K562 (cell line): ENCODE data around the gene MUC3A. TPM values are rescaled to one million over a fixed set of nuclear protein-coding genes. Genes with fewer than 3 reads are reported as not detected.
"Not testable (repeated sequence)": the region's sequence is repeated elsewhere in the genome, so short reads cannot be mapped to it uniquely, and the experiment has no call there.

ENCODE experiments used
- ATAC-seq: fragments of 200-7000 bp; cut with Tn5 transposase; 3 replicates; pipeline ENCODE4 v1.9.1; 2020; ENCODE audit warnings: moderate library complexity
- BruUV-seq: library from RNA; stranded (reverse); fragments of 400-500 nt; replicated peaks from 2 replicates; lab custom pipeline; 2021; lab: Mats Ljungman, UMichigan
- CTCF ChIA-PET: fragments of 300-600 bp; formaldehyde crosslinking; extraction: SDS; loops from one replicate; lab custom pipeline; 2021; ENCODE audit warnings: low intra/inter-chr PET ratio; lab: Yijun Ruan, JAX
- POLR2A ChIA-PET: fragments of 300-600, 350-650 bp; sonication (Branson Sonifier 250); formaldehyde crosslinking; extraction: SDS; loops from one replicate; lab custom pipeline; 2021; ENCODE audit warnings: antibody characterized with exemption, inconsistent platforms; lab: Yijun Ruan, JAX
- DNase-seq, 4 experiments: peaks; one replicate each; pipeline versions ENCODE4 v3.0.0 to v3.0.0-alpha.2; 2011 to 2018; ENCODE audit warnings: low spot score in 3 of 4, mixed read lengths in 3 of 4; ENCODE audit errors: extremely low read depth in 1 of 4
- FAIRE-seq: peaks from 2 replicates; lab custom pipeline; 2011; peaks lifted over from hg19 to GRCh38; lab: Jason Lieb, UNC
- H2AFZ ChIP-seq: 2 replicates; pipeline ENCODE4 v1.6.0; 2011; ENCODE audit warnings: low read depth, low read length, control low read depth, inconsistent platforms
- H3K27ac ChIP-seq: fragments of 200-600 bp; 3 replicates; pipeline ENCODE4 v1.8.0; 2011; ENCODE audit warnings: low read depth, mild to moderate bottlenecking, control low read depth, inconsistent platforms, low read length, moderate library complexity, mixed read lengths; ENCODE audit errors: extremely low read depth
- H3K27me3 ChIP-seq, 2 experiments: fragments of 300-600 bp in 1 of 2; 2 replicates in 1 of 2; 3 replicates in 1 of 2; pipeline versions ENCODE4 v1.6.0 to v1.8.0; 2011; ENCODE audit warnings: inconsistent platforms in 2 of 2, low read length in 2 of 2, mild to moderate bottlenecking in 1 of 2, mixed read lengths in 1 of 2, moderate library complexity in 1 of 2; ENCODE audit not compliant: control insufficient read depth in 2 of 2, insufficient read depth in 2 of 2
- H3K36me3 ChIP-seq: fragments of 300-600 bp; 3 replicates; pipeline ENCODE4 v1.8.0; 2011; ENCODE audit warnings: mild to moderate bottlenecking, low read length, inconsistent platforms; ENCODE audit not compliant: control insufficient read depth, insufficient read depth
- H3K4me1 ChIP-seq, 2 experiments: fragments of 200-600 bp in 1 of 2; replicated peaks in 1 of 2; 2 replicates in 1 of 2; 3 replicates in 1 of 2; pipeline versions ENCODE4 v1.5.1 to v1.8.0; 2011; ENCODE audit warnings: inconsistent platforms in 2 of 2, low read length in 2 of 2, mild to moderate bottlenecking in 1 of 2, mixed read lengths in 1 of 2, moderate library complexity in 1 of 2; ENCODE audit not compliant: control insufficient read depth in 2 of 2, insufficient read depth in 2 of 2
- H3K4me2 ChIP-seq: 2 replicates; pipeline ENCODE4 v1.6.1; 2011; ENCODE audit warnings: low read length, control low read depth, inconsistent platforms, mixed read lengths; ENCODE audit not compliant: insufficient read depth
- H3K4me3 ChIP-seq: fragments of 200-600 bp; sonication (generic), shearing (Covaris generic); 2 replicates; pipeline ENCODE4 v1.5.1; 2016; ENCODE audit warnings: control low read depth, inconsistent platforms
- H3K79me2 ChIP-seq: fragments of 200-600 bp; 3 replicates; pipeline ENCODE4 v1.8.0; 2011; ENCODE audit warnings: low read length, inconsistent platforms; ENCODE audit not compliant: control insufficient read depth, insufficient read depth
- H3K9ac ChIP-seq, 2 experiments: 2 replicates each; pipeline versions ENCODE4 v1.6.0 to v1.6.1; 2011; ENCODE audit warnings: low read depth in 2 of 2, low read length in 2 of 2, control low read depth in 1 of 2, inconsistent platforms in 1 of 2, mild to moderate bottlenecking in 1 of 2, mixed read lengths in 1 of 2; ENCODE audit not compliant: insufficient read depth in 1 of 2
- H3K9me1 ChIP-seq: one replicate; pipeline ENCODE4 v1.6.0; 2011; ENCODE audit warnings: inconsistent platforms, mild to moderate bottlenecking, low read length, moderate library complexity; ENCODE audit not compliant: control insufficient read depth, insufficient read depth
- H3K9me3 ChIP-seq: replicated peaks from 2 replicates; pipeline ENCODE4 v1.5.1; 2011; ENCODE audit warnings: low read depth, low read length, inconsistent platforms; ENCODE audit not compliant: control insufficient read depth, insufficient read depth
- H4K20me1 ChIP-seq: replicated peaks from 2 replicates; pipeline ENCODE4 v1.6.1; 2011; ENCODE audit warnings: low read length, inconsistent platforms, mixed read lengths; ENCODE audit not compliant: control insufficient read depth, insufficient read depth
- ETS1 ChIP-seq: conservative IDR thresholded peaks from 2 replicates; pipeline ENCODE4 v1.6.1; 2011; ENCODE audit warnings: low read depth, mild to moderate bottlenecking, low read length; ENCODE audit not compliant: control insufficient read depth
- WGBS: fragments of 100-300 bp; shearing (Covaris generic); methylation state at CpG from one replicate; pipeline ENCODE4 v1.1.6; 2016; ENCODE audit warnings: low coverage, mixed read lengths; ENCODE audit not compliant: insufficient coverage; ENCODE audit errors: missing lambda C conversion rate; 5-methylcytosine and 5-hydroxymethylcytosine counted together
- in situ Hi-C: fragments of 300-500 bp; cut with MboI; formaldehyde crosslinking; loops from 4 replicates; pipeline ENCODE4 v1.15.0; 2018; ENCODE audit warnings: inconsistent platforms, mixed read lengths
- intact Hi-C: fragments of 100-400 bp; cut with micrococcal nuclease; formaldehyde crosslinking; loops from 2 replicates; pipeline ENCODE4 v1.14.2; 2022
- polyA plus RNA-seq, 8 experiments: library from polyadenylated mRNA; depleted of rRNA in 4 of 8; stranded (reverse) in 5 of 8; unstranded in 3 of 8; fragments of >200 nt; fragmentation: Nextera tagmentation in 2 of 8; fragmentation: Illumina TruSeq in 1 of 8; extraction: Ambion mirVana in 2 of 8; extraction: Trizol in 1 of 8; gene quantifications; 2 replicates each; pipeline versions ENCODE4 v1.2.1 to v1.2.3, GENCODE V29; 2011 to 2014; ENCODE audit warnings: inconsistent platforms in 1 of 8, missing spikeins in 1 of 8
- total RNA-seq, 7 experiments: library from RNA; depleted of rRNA in 6 of 7; stranded (reverse); fragments of >200 nt in 6 of 7; fragmentation: Illumina TruSeq in 2 of 7; extraction: Trizol in 2 of 7; gene quantifications; 2 replicates each; pipeline versions ENCODE4 v1.2.1 to v1.2.3, GENCODE V29; 2011 to 2021; ENCODE audit warnings: low replicate concordance in 1 of 7

Gene MUC3A
- total and polyA plus RNA-seq, 9 of the 15 experiments (the other 6 are each of a cell fraction or from before 2014, with no cell fraction given), result 0.06 to 2.2 (median 0.20) TPM; not detected in 1

DNA sequence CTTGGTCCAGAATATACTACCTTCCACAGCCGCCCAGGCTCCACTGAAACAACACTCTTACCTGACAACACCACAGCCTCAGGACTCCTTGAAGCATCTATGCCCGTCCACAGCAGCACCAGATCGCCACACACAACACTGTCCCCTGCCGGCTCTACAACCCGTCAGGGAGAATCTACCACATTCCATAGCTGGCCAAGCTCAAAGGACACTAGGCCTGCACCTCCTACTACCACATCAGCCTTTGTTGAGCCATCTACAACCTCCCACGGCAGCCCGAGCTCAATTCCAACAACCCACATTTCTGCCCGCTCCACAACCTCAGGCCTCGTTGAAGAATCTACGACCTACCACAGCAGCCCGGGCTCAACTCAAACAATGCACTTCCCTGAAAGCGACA lies 42.9 kb downstream of the MUC3A start:
- CTCF ChIA-PET, result not testable (repeated sequence)
- WGBS, result under 1% methylated on average over 11 of the region's 12 CpGs

GRCh38 chr7:100994671-100995070 lies 45.3 kb downstream of the MUC3A start:
- H3K4me1 ChIP-seq, intact Hi-C loops, H3K27ac ChIP-seq, H3K4me2 ChIP-seq, CTCF ChIA-PET, ATAC-seq, H2AFZ ChIP-seq, H3K36me3 ChIP-seq, in situ Hi-C loops, POLR2A ChIA-PET, H3K9me1 ChIP-seq, DNase-seq, FAIRE-seq, H3K79me2 ChIP-seq, BruUV-seq, H3K9me3 ChIP-seq, H3K9ac ChIP-seq, H3K4me3 ChIP-seq, H4K20me1 ChIP-seq: not testable (repeated sequence)
- no CpG with 5 or more reads among the region's 9 CpGs for WGBS
- peaks cover 29 to 34% of the 10 kb centered on the region in 2 experiments for H3K27me3 ChIP-seq

More for the DNA sequence above, 42.9 kb downstream of the MUC3A start:
- H3K4me3 ChIP-seq, H3K36me3 ChIP-seq, FAIRE-seq, H3K9ac ChIP-seq, H3K4me2 ChIP-seq, DNase-seq, H3K79me2 ChIP-seq, BruUV-seq, ATAC-seq, in situ Hi-C loops, H3K9me1 ChIP-seq, H3K4me1 ChIP-seq, POLR2A ChIA-PET, intact Hi-C loops, H3K27ac ChIP-seq, H2AFZ ChIP-seq, H4K20me1 ChIP-seq, H3K9me3 ChIP-seq: not testable (repeated sequence)
- H3K27me3 ChIP-seq, result peaks cover 31 to 38% of the 10 kb centered on the region in 2 experiments
- TF ChIP-seq ETS1, result peak; percentile 45; the same call in 1 of the 2 replicates

DNA sequence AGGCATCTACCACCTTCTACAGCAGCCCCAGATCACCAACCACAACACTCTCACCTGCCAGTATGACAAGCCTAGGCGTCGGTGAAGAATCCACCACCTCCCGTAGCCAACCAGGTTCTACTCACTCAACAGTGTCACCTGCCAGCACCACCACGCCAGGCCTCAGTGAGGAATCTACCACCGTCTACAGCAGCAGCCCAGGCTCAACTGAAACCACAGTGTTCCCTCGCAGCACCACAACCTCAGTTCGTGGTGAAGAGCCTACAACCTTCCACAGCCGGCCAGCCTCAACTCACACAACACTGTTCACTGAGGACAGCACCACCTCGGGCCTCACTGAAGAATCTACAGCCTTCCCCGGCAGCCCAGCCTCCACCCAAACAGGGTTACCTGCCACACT lies 49.2 kb downstream of the MUC3A start:
- ATAC-seq, H3K27ac ChIP-seq, DNase-seq, POLR2A ChIA-PET, H3K9me1 ChIP-seq, H2AFZ ChIP-seq, CTCF ChIA-PET, in situ Hi-C loops, BruUV-seq, H3K9ac ChIP-seq, intact Hi-C loops, H3K79me2 ChIP-seq, FAIRE-seq, H4K20me1 ChIP-seq, H3K9me3 ChIP-seq, H3K4me3 ChIP-seq, H3K4me2 ChIP-seq, H3K36me3 ChIP-seq, H3K4me1 ChIP-seq: not testable (repeated sequence)
- 2% methylated on average over 4 of the region's 10 CpGs for WGBS
- peaks cover 2 to 13% of the 10 kb centered on the region in 2 experiments; a peak in 3 of 5 replicates for H3K27me3 ChIP-seq
